AG08396 (cell line): Measurements from ENCODE around the gene GLIS1.
A peak's percentile ranks its signal among the peaks of the same experiment; 100 is the strongest.

Experiments
- DNase-seq: peaks from one replicate; pipeline ENCODE4 v3.0.0; 2012; ENCODE audit warnings: low spot score, mixed read lengths

The GLIS1 gene

DNA sequence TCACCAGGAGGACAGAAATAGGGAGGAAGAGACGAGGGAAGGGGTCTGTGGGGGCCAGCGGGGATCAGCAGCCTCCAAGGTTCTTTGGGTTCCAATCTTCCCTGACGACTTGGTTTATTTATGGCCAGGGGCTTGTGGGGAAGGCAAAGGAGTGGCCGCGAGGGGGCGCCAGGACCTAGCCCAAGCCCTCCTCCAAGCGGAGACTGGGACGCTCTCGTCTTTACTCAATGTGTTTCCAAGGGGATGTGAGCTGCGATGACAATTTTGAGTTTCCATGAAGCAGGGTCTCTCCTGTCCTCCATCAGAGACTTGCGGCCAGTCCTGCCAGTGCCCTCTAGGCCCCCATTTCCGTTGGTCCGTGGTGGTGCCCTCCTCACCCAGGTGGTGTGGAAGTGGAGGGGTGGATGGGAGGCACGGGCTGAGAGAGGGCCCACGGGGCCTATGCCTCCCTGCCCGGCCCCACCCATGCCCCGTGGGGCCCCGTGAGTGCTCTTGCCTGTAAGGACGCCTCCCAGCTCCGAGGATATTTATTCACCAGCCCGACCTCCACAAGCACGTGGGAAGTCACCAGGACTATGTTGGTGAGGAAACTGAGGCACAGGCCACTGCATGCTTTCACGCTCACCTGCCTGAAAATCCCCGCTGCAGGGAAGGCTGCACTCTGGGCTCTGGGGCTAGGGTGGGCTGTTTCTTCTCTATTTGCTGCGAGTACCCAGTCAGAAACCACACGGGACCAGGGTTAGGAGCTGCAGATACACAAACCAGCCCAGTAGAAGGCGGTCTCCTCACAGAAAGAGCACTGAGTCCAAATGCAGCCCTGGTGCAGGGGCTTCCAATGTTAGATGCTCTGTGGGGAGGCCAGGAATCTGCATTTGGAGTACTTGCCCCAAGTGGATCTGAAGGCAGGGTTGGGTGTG lies 253.2 kb downstream of the GLIS1 start:
- DNase-seq = peak; percentile 86

DNA sequence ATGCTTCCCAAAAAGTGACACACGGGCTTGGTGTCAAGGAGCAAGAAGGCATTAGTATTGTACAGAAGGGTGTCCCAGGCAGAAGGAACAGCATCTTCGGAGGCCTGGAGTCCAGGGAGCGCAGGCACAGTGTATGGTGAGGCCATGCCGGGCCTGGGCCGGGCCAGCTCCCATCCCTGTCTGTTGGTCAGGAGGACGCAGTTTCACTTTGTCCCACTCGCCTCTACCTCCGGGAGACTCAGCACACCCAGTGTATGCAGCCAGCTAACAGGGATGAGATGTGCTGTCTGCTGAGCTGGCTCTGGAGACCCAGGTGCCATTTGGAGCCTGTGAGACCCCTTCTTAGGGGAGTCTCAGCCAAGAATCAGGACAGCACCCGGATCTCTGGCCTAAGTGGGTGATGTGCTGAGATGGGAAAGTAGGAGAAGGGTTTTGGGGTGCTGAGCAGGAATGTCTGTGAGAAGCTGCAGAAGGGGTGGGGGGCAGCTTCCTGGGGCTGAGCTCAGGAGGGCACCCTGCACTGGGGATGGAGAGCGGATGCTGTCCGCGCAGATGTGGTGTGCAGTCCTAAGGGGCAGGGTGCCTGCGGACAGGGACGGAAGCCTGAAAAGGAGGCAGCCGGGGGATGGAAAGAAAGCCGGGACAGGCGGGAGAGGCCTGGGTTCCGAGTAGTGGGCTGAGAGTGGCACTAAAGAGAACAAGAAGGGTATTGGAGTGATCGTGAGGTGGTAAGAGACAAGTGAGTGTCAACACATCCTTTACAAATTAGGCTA lies 254.1 kb downstream of the GLIS1 start:
- no peak for DNase-seq

DNA sequence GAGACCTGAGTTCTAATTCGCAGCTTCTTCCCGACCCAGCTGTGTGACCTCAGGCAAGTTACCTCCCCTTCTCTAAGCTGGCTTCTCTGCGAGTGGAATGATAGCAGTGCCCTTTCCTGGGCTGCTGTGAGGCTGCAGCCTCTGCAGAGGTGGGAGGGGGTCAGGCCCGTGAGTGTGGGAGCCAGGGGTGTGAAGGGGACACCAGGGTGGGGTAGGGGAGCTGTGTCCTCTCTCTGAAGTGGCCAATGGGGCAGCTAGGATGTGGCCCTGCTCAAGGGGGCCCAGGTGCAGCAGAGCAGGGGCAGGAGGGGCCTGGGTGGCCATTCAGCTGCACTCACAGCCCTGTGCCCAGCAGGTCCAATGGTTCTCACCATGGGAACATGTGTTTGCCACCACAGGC lies 255.3 kb downstream of the GLIS1 start:
- DNase-seq = no peak

DNA sequence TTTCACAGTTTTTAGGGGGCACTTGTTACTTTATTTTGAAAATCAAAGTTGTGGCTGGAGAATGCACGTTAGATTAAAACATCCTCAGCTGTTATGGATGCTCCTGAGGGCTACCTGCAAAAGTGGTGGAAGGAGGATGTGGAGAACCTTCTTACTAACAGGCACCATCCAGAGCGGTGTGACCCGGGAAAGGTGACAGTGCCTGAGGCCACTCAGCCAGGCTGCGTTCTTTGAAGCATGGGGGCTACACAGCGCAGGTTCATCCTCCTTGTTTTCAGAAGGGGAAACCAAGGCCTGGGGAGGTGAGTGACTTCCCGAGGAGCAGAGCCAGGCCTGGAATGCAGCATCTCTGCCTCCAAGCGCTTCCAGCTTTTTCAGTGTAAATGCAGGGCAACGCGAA lies 255.8 kb downstream of the GLIS1 start:
- no peak for DNase-seq

GRCh38 chr1:53482441-53483153 lies 256.4 kb downstream of the GLIS1 start:
- no peak for DNase-seq

DNA sequence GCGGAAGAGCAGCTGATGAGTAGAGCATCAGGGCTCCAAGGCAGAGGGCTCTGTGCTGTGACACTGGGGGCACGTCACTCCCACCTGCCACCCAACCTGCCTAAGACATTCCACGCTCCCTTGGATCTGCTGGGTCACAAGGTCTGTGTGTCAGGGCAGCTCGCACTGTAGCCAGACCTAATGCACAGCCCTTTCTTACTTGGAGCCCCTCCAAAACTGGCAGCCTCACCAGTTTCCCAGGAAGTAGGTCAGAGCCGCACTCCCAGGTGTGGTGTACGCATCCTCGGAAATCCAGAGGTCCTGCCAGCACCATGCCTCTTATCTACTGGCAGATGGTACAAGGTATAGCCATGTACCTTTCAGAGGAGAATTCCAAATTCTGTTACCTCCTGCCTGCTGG lies 257.5 kb downstream of the GLIS1 start:
- DNase-seq = no peak

DNA sequence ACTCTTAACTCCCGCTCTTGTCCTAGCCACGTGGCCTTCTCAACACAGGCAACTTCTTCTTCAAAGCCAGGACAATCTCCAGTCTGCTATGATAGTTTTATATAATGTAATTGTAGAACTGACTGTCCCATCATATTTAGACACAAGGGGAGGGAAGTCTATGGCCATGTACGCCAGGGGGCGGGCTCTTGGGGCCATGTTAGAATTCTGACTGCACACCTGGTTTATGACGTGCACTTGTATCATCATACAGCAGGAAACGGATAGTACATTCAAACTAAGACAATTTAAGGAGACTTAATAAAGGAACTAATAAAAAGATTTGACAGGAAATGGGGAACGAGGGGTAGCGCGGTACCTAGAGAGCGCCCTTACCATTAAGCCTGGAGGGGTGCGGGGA lies 258.3 kb downstream of the GLIS1 start:
- no peak for DNase-seq

DNA sequence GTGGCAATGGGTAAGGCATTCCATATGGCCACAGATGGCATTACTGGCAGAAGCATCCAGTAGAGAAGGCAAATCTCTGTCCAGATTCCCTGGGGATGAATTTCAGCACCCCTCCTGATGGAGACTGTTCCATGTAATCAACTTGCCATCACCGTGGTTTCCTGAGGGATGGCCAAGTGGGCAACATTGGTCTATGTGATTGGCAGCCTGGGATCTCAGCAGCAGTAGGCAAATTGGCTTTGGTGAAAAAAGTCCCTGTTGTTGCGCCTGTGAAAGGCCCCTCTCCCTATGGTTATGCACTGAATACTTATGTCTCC lies 260.5 kb downstream of the GLIS1 start:
- no peak for DNase-seq

DNA sequence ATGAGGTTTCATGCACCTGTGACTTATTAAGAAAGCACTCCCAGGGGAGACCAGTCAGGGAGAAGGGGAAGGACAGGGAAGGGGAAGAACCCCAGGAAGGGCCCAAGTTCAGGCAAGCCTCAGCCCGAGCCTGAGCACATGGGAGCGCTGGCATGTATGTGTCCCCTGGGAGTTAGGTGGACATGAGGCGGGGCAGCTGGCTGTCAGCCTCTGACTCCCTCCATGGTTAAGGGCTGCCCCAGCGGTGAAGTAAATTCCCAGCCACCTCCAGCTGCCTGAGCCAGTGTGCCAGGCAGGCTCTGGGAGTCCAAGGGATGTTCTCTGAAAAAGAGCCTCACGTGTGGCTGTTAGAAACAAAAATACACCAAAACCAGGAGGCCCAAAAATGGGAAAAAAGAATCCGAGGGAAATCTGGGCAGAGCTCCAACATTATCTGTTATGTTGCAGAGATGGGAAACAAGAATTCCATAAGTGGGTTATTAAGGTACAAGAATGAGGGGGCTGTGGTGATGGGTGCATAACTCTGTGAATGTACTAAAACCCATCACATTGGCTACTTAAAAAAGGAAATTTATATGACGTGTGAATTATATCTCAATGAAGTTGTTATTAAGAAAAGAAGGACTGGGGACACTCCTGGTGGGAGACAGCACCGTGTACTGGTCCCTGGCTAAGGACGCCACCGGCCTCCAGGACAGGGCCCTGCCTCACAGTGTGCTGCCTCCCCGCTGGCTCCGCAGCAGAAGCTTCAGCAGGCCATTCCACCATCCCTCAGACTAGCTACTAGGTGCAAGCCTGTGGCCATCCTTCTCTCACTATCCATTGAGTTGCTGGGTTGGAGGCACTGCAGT lies 261.1 kb downstream of the GLIS1 start:
- DNase-seq = no peak

- no peak for DNase-seq
Measured at GRCh38 chr1:53476579-53476978, 262.4 kb downstream of the GLIS1 start.

DNA sequence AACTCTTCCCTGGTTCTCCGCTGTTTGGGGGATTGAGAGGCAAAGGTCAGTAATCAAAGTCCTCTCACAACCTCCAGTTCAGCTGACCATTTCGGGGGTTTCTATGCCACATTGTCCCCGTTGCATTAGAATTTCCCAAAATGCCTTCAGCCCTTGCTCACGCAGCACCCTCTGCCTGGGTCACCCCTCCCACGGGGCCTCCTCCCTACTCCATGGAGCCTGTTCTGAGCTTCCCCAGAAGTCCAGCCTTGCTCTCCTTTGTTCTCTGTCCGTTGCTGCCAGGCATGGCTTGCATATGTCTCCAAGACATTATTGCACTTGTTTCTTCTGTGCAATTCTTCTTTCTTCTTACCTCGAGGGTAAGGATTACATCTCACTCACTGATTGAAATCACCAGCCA lies 263.3 kb downstream of the GLIS1 start:
- no peak for DNase-seq

DNA sequence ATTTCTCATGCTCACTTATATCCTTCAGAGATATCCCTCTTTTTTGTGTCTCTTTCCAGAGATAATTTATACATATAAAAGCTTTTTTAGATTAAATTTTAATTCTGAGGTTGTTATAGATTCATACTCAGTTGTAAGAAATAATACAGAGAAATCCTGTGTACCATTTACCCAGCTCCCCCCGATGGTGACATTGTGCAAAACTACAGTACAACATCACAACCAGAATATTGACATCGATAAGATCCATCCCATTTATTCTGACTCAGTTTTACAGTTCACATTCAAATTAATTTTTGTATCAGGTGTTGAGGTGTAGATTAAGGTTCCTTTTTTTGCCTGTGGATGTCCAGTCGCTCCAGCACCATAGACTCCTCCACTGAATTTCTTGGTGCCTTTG lies 265.5 kb downstream of the GLIS1 start:
- no peak for DNase-seq

DNA sequence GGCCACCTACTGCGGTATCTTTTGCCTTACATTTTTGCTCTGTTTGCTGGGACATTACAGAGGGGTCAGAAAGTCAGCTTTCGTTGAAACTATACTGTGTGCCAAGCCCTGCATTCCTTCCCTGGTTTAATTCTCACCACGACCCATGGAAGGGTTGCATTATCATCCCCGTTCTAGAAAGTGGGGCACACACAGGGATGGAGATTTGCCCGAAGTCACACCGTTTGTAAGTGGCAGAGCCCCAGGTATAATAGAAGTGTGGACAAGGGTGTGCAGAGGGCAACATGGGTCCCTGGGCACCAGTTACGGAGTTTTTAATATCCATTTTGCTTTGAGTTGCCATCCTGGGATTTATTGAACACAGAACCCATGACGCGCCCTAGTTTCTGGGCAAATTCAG lies 268.0 kb downstream of the GLIS1 start:
- no peak for DNase-seq

DNA sequence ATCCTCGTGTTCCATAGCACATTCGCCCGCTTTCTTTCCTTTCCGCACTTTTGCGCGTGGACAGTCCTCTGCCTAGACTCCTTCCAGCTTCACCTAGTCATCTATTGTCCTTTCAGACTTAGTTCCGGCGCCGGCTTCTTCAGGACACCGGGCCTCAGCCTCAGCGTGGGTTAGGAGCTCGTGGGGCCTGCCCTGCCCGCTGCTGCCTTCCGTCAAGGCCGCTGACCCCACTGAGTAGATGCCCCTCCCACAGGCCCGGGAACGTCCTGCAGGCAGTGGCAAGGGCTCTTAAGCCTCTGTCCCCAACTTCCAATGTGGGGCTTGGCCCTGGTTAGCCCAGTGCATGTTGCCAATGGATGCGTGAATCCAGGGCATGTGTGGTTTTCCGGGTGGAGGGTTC lies 268.4 kb downstream of the GLIS1 start:
- no peak for DNase-seq

DNA sequence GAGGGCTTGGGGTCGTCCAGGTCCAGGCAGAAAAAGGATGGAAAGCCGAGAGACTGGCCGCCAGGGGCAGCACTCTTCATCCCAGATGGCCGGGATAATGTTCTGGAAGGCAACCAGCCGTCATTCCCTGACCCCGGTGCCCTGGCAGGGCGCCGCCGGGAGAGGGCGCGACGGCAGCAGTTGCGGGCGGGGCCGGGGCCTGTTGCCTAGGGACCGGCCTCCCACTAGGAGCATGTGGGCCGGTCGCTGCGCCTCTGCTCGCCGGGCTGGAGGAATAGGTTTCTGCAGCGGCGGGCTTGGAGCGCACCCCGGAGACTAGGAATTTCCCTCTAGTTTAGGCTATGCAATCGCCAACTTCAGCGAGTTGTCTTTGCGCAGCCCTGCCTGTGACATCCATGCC lies 268.8 kb downstream of the GLIS1 start:
- peak; percentile 93 for DNase-seq

- DNase-seq = no peak
Measured at GRCh38 chr1:53469373-53469772, 269.6 kb downstream of the GLIS1 start.

- DNase-seq = no peak
Measured at GRCh38 chr1:53468374-53468773, 270.6 kb downstream of the GLIS1 start.

GRCh38 chr1:53467391-53467790 lies 271.6 kb downstream of the GLIS1 start:
- no peak for DNase-seq

DNA sequence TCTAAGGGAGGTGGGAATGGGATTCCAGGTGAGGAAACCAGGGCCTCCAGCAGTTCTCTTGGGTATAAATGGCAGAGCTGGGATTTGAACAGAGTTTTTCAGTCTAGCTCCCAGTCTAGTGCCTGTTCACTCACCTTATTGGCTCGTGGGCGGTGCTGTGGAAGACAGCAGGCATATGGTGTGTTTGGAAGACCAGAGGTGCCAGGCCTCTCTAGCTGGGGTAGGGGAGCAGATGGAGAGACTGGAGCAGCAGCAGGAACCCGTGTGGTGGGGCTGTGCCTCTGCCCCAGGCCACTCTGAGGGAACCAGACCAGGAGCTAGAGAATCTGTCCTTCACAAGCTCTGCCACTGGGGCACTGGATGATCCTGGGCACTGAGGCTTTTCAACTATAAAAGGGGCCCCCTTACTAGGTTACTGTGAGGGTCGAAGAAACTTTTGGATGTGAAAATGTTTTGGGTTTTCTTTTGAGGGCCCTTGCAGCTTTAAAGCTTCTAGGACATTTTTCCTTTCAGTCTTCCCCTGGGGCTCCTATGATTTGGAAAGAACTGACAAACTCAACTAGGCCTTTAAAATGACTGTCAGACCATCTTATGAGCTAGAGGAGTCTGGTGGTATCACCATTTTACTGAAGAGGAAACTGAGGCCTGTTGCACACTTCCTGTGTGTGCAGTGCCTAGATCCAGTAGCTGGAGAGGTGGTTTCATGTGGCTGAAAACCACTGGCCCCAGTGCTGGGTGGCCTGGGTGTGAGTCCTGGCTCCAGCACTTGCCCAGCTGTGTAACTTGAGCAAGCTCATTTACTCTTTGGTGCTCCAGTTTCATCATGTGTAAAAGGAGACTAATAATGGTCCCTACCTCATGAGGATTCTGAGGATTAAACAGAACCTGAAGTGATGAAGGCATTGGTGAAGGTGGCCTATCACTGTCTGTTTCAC lies 273.7 kb downstream of the GLIS1 start:
- no peak for DNase-seq

GRCh38 chr1:53463961-53464899 lies 274.7 kb downstream of the GLIS1 start:
- DNase-seq = no peak
